Spleen (tissue), 7 donors: ENCODE measurements around the gene WDR86.

ENCODE experiments used
- POLR2A ChIP-seq, 3 donors: fragments of 450-650 bp; IDR thresholded peaks; one replicate each; pipeline ENCODE4 v1.5.1; 2017; ENCODE audit warnings: antibody characterized with exemption in 3 of 3, mild to moderate bottlenecking in 1 of 3
- POLR2AphosphoS5 ChIP-seq, 3 donors: sonication (generic); formaldehyde crosslinking; IDR thresholded peaks; one replicate each; pipeline ENCODE4 v1.5.1; 2017; ENCODE audit warnings: antibody characterized with exemption in 3 of 3
- TF ChIP-seq, protein P1 (sequence below), 11 experiments: fragments of 200-600 bp in 7 of 11; fragments of 450-650 bp in 4 of 11; sonication (generic) in 4 of 11; IDR thresholded peaks in 8 of 11; conservative IDR thresholded peaks in 3 of 11; 1 replicate in 7 of 11; 2 replicates in 4 of 11; pipeline versions ENCODE4 v1.4.0 to v1.8.0; 2016 to 2021; ENCODE audit warnings: antibody characterized with exemption in 11 of 11, inconsistent platforms in 4 of 11, mild to moderate bottlenecking in 1 of 11
- donor health status: DM: no; HTN: no; CAD: no; lungs with moderate emphysema.
- donor health status: DM: no; HTN: no; CAD: no.
- donor health status: DM: no; HTN: no; CAD: no.

DNA sequence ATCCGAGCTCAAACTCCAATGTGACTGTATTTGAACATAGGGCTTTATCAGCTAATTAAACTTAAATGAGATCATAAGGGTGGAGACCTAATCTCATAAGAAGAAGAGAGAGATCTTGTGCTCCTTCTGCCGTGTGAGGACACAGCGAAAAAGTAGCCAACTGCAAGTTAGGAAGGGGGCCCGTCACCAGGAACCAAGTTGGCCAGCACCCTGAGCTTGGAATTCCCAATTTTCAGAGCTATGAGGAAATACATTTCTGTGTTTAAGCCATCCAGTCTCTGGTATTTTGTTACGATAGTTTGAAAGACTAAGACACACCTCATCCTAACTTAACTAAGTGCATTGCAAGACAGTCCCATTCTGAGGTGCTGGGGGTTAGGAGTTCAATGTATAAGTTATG is 14.1 kb upstream of the WDR86 start:
- TF ChIP-seq, protein P1, sequence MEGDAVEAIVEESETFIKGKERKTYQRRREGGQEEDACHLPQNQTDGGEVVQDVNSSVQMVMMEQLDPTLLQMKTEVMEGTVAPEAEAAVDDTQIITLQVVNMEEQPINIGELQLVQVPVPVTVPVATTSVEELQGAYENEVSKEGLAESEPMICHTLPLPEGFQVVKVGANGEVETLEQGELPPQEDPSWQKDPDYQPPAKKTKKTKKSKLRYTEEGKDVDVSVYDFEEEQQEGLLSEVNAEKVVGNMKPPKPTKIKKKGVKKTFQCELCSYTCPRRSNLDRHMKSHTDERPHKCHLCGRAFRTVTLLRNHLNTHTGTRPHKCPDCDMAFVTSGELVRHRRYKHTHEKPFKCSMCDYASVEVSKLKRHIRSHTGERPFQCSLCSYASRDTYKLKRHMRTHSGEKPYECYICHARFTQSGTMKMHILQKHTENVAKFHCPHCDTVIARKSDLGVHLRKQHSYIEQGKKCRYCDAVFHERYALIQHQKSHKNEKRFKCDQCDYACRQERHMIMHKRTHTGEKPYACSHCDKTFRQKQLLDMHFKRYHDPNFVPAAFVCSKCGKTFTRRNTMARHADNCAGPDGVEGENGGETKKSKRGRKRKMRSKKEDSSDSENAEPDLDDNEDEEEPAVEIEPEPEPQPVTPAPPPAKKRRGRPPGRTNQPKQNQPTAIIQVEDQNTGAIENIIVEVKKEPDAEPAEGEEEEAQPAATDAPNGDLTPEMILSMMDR (IDR thresholded peaks at IDR 0.05 in 8 of 11, conservative IDR thresholded peaks at IDR 0.05 in 3 of 11) = no peak
- TF ChIP-seq POLR2A (IDR thresholded peaks at IDR 0.05) = no peak
- TF ChIP-seq POLR2AphosphoS5 (IDR thresholded peaks at IDR 0.05) = no peak
